Natural killer cell (primary cell): ENCODE data around the gene GRIFIN. TPM values are rescaled to one million over a fixed set of nuclear protein-coding genes. Genes with fewer than 3 reads are reported as not detected.

Experiments
- ATAC-seq, 3 donors: fragments of 150-1000 bp in 2 of 3; fragments of 200-7000 bp in 1 of 3; cut with Tn5 transposase; 1 replicate in 1 of 3; 2 replicates in 2 of 3; pipeline ENCODE4 v1.10.0; 2021; ENCODE audit warnings: mild to moderate bottlenecking in 2 of 3, moderate library complexity in 2 of 3
- DNase-seq, 2 donors: peaks; one replicate each; pipeline versions ENCODE4 v3.0.0 to v3.0.0-alpha.2; 2013 to 2021; ENCODE audit warnings: mixed read lengths in 1 of 2
- H3K27ac ChIP-seq: one replicate; pipeline ENCODE4 v1.5.1; 2013; ENCODE audit warnings: mild to moderate bottlenecking, low read length
- H3K27me3 ChIP-seq: one replicate; pipeline ENCODE4 v1.6.1; 2013; ENCODE audit warnings: low read length; ENCODE audit not compliant: control insufficient read depth, insufficient read depth
- H3K36me3 ChIP-seq: one replicate; pipeline ENCODE4 v1.6.1; 2013; ENCODE audit warnings: low read length; ENCODE audit not compliant: control insufficient read depth, insufficient read depth
- H3K4me1 ChIP-seq: one replicate; pipeline ENCODE4 v1.6.1; 2013; ENCODE audit warnings: low read length; ENCODE audit not compliant: control insufficient read depth, insufficient read depth
- H3K4me3 ChIP-seq: one replicate; pipeline ENCODE4 v1.5.1; 2013; ENCODE audit warnings: low read length
- H3K9me3 ChIP-seq: one replicate; pipeline ENCODE4 v1.6.1; 2013; ENCODE audit warnings: low read length; ENCODE audit not compliant: control insufficient read depth, insufficient read depth
- H3K27ac Mint-ChIP-seq, 2 donors: one replicate each; pipeline ENCODE4 v1.8.0; 2022; ENCODE audit warnings: mild to moderate bottlenecking in 2 of 2, mixed read lengths in 2 of 2, moderate library complexity in 1 of 2
- H3K27me3 Mint-ChIP-seq, 2 donors: one replicate each; pipeline ENCODE4 v1.8.0; 2022; ENCODE audit warnings: low read depth in 2 of 2, mixed read lengths in 2 of 2
- H3K36me3 Mint-ChIP-seq: one replicate; pipeline ENCODE4 v1.8.0; 2022; ENCODE audit warnings: mixed read lengths
- H3K4me1 Mint-ChIP-seq, 2 donors: one replicate each; pipeline ENCODE4 v1.8.0; 2022; ENCODE audit warnings: mixed read lengths in 2 of 2
- H3K4me3 Mint-ChIP-seq: one replicate; pipeline ENCODE4 v1.8.0; 2022; ENCODE audit warnings: mild to moderate bottlenecking, moderate library complexity, mixed read lengths
- H3K9me3 Mint-ChIP-seq, 2 donors: one replicate each; pipeline ENCODE4 v1.8.0; 2022; ENCODE audit warnings: mixed read lengths in 2 of 2
- whole genome bisulfite sequencing: methylation state at CpG from one replicate; pipeline ENCODE4 v1.1.7; 2013; ENCODE audit warnings: missing lambda C conversion rate; ENCODE audit not compliant: insufficient coverage; 5-methylcytosine and 5-hydroxymethylcytosine counted together
- intact Hi-C: fragments of 100-400 bp; cut with micrococcal nuclease; formaldehyde crosslinking; loops from one replicate; pipeline ENCODE4 v1.14.2; 2022
- total RNA-seq, 4 donors: library from RNA; stranded (reverse); fragments of 120-200 nt in 1 of 4; gene quantifications; one replicate each; pipeline versions ENCODE4 v1.2.3 to v1.2.4, GENCODE V29; 2013 to 2022
- TF ChIP-seq, protein P1 (sequence below): fragments of 200-600 bp; IDR thresholded peaks from one replicate; pipeline ENCODE4 v1.8.0; 2022; ENCODE audit warnings: antibody characterized with exemption

The GRIFIN gene
- total RNA-seq, 3 donors from 2014 or later (not counting 1 experiment from before 2014, with no cell fraction given), result not detected

DNA sequence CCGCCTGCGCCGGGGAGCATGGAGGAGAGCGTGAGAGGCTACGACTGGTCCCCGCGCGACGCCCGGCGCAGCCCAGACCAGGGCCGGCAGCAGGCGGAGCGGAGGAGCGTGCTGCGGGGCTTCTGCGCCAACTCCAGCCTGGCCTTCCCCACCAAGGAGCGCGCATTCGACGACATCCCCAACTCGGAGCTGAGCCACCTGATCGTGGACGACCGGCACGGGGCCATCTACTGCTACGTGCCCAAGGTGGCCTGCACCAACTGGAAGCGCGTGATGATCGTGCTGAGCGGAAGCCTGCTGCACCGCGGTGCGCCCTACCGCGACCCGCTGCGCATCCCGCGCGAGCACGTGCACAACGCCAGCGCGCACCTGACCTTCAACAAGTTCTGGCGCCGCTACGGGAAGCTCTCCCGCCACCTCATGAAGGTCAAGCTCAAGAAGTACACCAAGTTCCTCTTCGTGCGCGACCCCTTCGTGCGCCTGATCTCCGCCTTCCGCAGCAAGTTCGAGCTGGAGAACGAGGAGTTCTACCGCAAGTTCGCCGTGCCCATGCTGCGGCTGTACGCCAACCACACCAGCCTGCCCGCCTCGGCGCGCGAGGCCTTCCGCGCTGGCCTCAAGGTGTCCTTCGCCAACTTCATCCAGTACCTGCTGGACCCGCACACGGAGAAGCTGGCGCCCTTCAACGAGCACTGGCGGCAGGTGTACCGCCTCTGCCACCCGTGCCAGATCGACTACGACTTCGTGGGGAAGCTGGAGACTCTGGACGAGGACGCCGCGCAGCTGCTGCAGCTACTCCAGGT, 43.1 kb downstream of the GRIFIN start:
- 98% methylated on average over 85 of the region's 85 CpGs for WGBS
- Histone ChIP-seq H3K36me3 (peaks cover 53% of the 10 kb centered on the region), H3K9me3 (peaks cover 8% of the 10 kb centered on the region), H3K4me1 (peaks cover 20% of the 10 kb centered on the region), H3K27ac (no peak overlapping the region), H3K27me3 (no peaks in the 10 kb centered on the region), H3K4me3 (no peak overlapping the region)
- Mint-ChIP-seq H3K4me3 (no peak overlapping the region), H3K36me3 (peaks cover 7% of the 10 kb centered on the region), H3K27ac (no peak overlapping the region), H3K9me3 (peaks cover 3% of the 10 kb centered on the region in 2 donors), H3K27me3 (no peaks in the 10 kb centered on the region), H3K4me1 (peaks cover 51 to 54% of the 10 kb centered on the region in 2 donors)
- no peak for ATAC-seq
- no peak for DNase-seq
- intact Hi-C loops, result loop anchor here (10.0 kb wide), 1 partner anchor 48 kb away; no protein-coding TSS in a partner anchor
- TF ChIP-seq, protein P1, sequence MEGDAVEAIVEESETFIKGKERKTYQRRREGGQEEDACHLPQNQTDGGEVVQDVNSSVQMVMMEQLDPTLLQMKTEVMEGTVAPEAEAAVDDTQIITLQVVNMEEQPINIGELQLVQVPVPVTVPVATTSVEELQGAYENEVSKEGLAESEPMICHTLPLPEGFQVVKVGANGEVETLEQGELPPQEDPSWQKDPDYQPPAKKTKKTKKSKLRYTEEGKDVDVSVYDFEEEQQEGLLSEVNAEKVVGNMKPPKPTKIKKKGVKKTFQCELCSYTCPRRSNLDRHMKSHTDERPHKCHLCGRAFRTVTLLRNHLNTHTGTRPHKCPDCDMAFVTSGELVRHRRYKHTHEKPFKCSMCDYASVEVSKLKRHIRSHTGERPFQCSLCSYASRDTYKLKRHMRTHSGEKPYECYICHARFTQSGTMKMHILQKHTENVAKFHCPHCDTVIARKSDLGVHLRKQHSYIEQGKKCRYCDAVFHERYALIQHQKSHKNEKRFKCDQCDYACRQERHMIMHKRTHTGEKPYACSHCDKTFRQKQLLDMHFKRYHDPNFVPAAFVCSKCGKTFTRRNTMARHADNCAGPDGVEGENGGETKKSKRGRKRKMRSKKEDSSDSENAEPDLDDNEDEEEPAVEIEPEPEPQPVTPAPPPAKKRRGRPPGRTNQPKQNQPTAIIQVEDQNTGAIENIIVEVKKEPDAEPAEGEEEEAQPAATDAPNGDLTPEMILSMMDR, result no peak

DNA sequence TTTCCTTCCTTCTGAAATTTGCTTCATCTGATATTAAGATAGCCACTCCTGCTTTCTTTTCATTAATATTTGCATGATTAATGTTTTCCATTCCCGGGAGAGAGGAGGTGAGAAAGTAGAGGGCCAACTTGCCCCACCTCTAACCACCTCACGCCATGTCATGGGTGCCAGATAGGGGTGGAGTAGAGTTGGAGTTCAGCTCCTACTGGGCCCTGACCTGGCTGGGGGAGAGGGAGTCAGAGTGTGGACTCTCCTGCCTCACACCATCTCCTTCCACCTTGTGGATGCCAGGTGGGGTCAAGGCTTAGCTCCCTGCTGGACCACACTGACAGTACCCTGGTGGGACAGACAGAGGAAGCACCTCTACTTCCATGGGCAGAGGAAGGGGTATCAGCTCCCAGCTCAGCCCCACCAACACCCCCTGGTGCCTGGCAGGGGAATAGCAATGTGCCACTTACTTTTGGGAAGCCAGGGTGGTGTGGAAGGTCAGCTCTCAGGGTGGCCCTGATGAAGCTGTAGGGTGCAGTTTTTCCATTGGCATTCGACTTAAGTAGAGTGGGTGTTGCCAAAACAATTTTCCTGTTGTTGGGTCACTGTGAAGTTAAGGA, 44.8 kb downstream of the GRIFIN start:
- TF ChIP-seq, protein P1, result peak; percentile 62
- 76% methylated on average over 3 of the region's 3 CpGs for WGBS
- Mint-ChIP-seq H3K4me1 (peaks cover 65 to 68% of the 10 kb centered on the region in 2 donors), H3K27me3 (no peaks in the 10 kb centered on the region), H3K4me3 (no peak overlapping the region), H3K36me3 (peaks cover 7% of the 10 kb centered on the region), H3K27ac (peak overlapping the region; percentile 47 to 51), H3K9me3 (peaks cover 3% of the 10 kb centered on the region in 2 donors)
- Histone ChIP-seq H3K36me3 (peaks cover 36% of the 10 kb centered on the region), H3K27me3 (no peaks in the 10 kb centered on the region), H3K4me1 (peaks cover 24% of the 10 kb centered on the region), H3K4me3 (no peak overlapping the region), H3K27ac (no peak overlapping the region), H3K9me3 (peaks cover 8% of the 10 kb centered on the region)
- DNase-seq, result peak; percentile 44 to 69
- peak; percentile 71 to 90 (median 77) for ATAC-seq
- intact Hi-C loops, result loop anchor here (10.0 kb wide), 1 partner anchor 47 kb away; no protein-coding TSS in a partner anchor

DNA sequence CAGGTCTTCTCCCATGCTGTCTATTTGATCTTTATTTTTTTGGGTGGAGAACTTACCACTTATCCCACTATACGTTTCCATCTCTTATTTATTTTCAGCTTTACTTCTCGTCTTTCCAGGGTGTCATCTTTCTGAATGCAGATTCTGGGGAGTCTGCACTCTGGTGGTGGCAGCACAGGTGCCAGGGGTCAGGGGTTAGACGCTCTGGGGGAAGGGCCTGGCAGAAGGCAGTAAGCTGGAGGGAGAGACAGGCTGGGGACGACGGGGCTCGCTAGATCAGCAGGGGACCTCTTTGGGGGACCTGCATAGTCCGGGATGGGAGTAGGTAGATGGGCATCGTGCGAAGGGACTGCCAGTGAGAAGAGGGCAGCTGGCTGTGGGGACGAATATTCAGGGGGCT, 50.4 kb downstream of the GRIFIN start:
- TF ChIP-seq, protein P1, result no peak
- ATAC-seq, result no peak

More for the DNA sequence above, 50.4 kb downstream of the GRIFIN start:
- peak overlapping the region; percentile 65 to 76 for H3K27ac Mint-ChIP-seq
- H3K36me3 Mint-ChIP-seq, result peaks cover 1% of the 10 kb centered on the region
- Histone ChIP-seq H3K4me3 (no peak overlapping the region), H3K27me3 (no peaks in the 10 kb centered on the region), H3K9me3 (peaks cover 3% of the 10 kb centered on the region), H3K36me3 (peaks cover 11% of the 10 kb centered on the region), H3K27ac (no peak overlapping the region), H3K4me1 (peaks cover 64% of the 10 kb centered on the region)
- no peak overlapping the region for H3K4me3 Mint-ChIP-seq
- no peaks in the 10 kb centered on the region for H3K9me3 Mint-ChIP-seq
- intact Hi-C loops, result no loop called here
- H3K27me3 Mint-ChIP-seq, result no peaks in the 10 kb centered on the region
- H3K4me1 Mint-ChIP-seq, result peaks cover 65 to 68% of the 10 kb centered on the region in 2 donors
- DNase-seq, result no peak
- WGBS, result 94% methylated on average over 9 of the region's 10 CpGs

Other genes with a start within 250 kb of the GRIFIN start
- 10 to 100 TPM; 53.6 to 81.2 (median 77.4) TPM for gene MAD1L1, start 243.5 kb downstream of the GRIFIN start, total RNA-seq
- gene MRM2, start 234.2 kb downstream of the GRIFIN start, total RNA-seq, result 10 to 100 TPM in 2 of 3 donors, 1 to 10 TPM in 1; 7.9 to 12.0 (median 10.0) TPM
- gene NUDT1, start 234.2 kb downstream of the GRIFIN start, total RNA-seq, result 10 to 100 TPM; 17.9 to 19.2 (median 18.2) TPM
- gene SNX8, start 162.0 kb downstream of the GRIFIN start, total RNA-seq, result 10 to 100 TPM in 2 of 3 donors, 1 to 10 TPM in 1; 8.3 to 15.7 (median 12.6) TPM
- gene EIF3B, start 121.6 kb downstream of the GRIFIN start, total RNA-seq, result 100 to 1,000 TPM; 194 to 219 (median 197) TPM
- gene CHST12, start 72.8 kb downstream of the GRIFIN start, total RNA-seq, result 100 to 1,000 TPM; 102 to 159 (median 124) TPM
- gene LFNG, start 43.4 kb upstream of the GRIFIN start, total RNA-seq, result 100 to 1,000 TPM; 140 to 191 (median 176) TPM
- 10 to 100 TPM; 24.9 to 26.7 (median 25.6) TPM for gene BRAT1, start 79.1 kb upstream of the GRIFIN start, total RNA-seq
- 10 to 100 TPM in 2 of 3 donors, 1 to 10 TPM in 1; 9.6 to 13.5 (median 11.3) TPM for gene IQCE, start 82.6 kb upstream of the GRIFIN start, total RNA-seq
- 10 to 100 TPM; 38.3 to 47.1 (median 42.4) TPM for gene TTYH3, start 155.6 kb upstream of the GRIFIN start, total RNA-seq
- gene AMZ1, start 211.8 kb upstream of the GRIFIN start, total RNA-seq, result 1 to 10 TPM in 1 of 3 donors, under 1 TPM in 2; 0.07 to 1.2 (median 0.27) TPM